HG03196 (cell line): Measurements from ENCODE around the gene PPP3CA.
A peak's percentile ranks its signal among the peaks of the same experiment; 100 is the strongest.
"Not testable (repeated sequence)": the region's sequence is repeated elsewhere in the genome, so short reads cannot be mapped to it uniquely, and the experiment has no call there.

Source experiments
- ATAC-seq: cut with Tn5 transposase; IDR thresholded peaks from one replicate; pipeline ENCODE4 v1.9.1; 2021; ENCODE audit not compliant: unreplicated experiment

The PPP3CA gene

DNA sequence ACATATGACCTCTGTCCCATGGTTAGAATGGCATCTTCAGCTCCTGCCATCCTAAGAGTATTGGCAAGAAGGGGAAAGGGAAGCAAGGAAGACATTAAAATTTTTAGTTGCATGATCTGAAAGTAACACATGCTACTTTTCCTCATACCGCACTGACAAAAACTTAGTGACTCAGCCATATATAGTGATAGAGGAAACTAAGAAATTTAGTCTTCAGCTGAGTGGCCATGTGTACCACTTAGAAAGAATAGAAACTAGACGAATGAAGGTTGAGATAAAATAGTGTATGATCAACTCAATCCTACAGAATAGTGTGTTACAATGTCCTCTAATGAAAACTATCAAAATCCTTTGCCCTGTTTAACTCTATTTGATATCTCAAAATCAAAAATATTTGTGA lies 164.1 kb downstream of the PPP3CA start:
- no peak for ATAC-seq

DNA sequence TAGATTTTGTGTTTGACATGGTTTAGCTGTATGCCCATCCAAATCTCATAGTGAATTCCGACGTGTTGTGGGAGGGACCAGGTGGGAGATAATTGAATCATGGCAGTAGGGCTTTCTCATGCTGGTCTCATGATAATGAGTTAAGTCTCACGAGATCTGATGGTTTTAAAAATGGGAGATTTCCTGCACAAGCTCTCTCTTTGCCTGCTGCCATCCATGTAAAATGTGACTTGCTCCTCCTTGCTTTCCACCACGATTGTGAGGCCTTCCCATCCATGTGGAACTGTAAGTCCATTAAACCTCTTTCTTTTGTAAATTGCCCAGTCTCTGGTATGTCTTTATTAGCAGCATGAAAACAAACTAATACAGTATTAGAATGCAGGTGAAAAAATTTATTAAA lies 164.6 kb downstream of the PPP3CA start:
- ATAC-seq = not testable (repeated sequence)

DNA sequence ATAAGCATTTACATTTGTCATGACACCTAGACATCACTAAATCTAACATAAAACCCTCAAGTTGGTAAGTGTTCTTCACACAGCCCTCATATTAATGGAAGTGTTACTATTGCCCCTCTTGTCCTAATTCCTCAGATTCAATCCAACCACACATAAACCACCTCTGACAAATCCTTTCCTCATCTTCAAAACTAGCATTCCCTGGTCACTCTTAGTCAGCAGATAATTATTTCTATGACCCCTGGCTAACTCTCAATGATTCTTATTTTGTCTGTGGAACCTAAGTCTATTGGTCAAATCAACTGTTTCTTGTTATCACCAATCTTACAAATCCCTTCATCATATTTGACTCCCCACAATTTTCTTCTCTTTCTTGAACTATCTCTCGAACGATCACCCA lies 168.6 kb downstream of the PPP3CA start:
- no peak for ATAC-seq

DNA sequence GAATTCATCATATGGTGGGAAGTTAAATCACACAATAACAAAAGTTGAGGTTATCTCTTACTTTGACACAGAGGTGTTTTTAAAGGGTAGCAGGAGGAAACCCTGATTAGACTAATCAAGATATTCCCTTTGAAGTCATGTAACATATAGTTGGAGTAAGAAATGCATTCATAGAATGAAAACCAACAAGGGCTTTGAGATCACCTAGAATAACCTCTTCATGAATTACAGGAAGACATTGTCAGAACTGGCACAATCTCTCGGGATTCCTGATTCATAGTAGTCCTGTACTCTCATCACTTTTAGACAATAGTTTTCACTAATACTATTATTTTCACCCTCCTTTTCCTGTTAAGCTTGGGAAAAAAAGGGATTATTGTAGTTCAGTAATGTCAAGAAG lies 170.2 kb downstream of the PPP3CA start:
- ATAC-seq = no peak

GRCh38 chr4:101175896-101176676 lies 171.2 kb downstream of the PPP3CA start:
- ATAC-seq = no peak

DNA sequence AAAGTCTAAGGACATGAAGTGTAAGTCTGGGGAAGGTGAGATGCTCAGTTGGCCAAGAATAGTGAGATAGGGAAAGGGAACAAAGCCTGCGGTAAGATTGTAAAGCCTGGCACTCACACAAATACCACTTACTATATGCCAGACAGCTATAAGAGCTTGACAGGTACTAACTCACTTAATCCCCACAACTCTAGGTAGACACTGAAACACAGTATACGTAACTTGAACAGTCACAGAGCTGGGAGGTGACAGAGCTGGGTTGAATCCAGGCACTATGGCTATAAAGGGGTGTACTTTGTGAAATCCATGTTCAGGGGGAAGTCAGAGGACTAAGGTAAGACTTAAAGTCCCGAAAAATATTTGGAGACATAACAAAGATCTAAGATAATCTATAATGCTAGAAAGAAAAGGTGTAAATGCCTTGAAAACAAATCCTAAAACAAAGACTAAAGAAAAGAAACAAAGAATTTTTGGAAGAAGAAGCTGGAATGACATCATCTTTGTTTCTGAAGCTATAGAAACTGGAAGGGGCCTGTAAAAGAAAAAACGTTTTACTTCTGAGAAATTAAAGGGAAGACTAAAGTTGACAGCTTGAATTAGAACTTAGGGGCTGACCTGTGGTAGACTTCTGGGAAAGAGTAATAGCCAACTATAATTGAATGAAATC lies 172.5 kb downstream of the PPP3CA start:
- no peak for ATAC-seq

- ATAC-seq = no peak
Measured at GRCh38 chr4:101172369-101172768, 175.0 kb downstream of the PPP3CA start.

- ATAC-seq = no peak
Measured at GRCh38 chr4:101171747-101172146, 175.6 kb downstream of the PPP3CA start.

DNA sequence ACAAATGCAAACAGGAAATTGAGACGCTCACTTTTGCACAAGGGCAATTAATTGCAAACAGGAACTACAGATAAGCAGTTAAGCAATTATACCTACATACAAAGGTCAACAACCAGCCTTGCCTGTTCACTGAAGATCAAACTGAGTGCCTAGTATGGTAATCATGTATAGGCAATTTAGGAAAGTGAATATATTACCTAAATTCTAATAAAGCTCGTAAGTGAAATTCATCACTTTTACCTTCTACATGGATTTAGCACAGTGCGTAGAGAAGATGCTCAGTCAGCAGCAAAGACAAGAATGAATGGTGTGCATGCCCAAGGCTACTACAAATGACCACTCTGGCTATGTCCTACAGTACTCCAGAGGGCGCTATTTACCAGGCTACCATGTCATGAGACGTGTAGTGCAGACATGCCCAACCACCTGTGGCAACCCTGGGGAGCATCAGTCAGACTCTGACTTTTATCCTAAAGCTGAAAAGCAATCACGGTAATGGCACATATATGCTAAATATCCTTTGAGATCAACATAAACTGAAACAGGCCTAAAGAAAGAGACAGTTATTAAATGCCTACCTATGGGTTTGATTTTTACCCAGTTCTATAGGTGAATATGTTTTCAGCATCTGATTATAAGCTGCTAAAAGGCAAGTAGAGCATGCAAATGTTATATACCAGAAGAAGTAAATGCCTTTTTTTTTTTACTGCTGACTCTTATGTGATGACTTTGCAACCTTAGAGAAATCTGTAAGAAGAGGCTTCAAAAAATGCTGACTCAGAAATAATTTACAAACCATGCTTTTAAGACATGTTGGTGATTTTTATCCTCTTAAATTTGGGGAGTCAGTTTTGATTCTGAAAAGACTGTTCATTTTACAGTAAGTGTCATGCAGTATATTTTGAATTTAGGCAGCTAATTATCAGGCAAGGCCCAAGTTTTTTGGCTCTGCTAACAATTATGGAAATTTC lies 178.0 kb downstream of the PPP3CA start:
- peak; percentile 98 for ATAC-seq

DNA sequence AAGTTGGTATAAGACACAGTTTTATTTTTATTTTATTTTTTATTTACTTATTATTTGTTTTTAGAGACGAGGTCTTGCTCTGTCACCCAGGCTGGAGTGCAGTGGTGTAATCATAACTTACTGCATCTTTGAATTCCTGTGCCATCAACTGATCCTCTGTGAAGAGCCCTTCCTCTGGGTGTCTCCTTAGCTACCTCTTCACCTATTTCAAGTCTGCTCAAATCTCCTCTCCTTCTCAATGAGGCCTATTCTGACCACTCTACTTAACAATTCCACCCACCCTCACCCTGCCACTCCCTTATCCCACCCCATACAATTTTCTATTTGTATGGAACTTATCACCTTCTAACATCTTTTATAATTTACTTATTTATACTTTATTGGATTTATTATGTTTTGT lies 183.4 kb downstream of the PPP3CA start:
- no peak for ATAC-seq

DNA sequence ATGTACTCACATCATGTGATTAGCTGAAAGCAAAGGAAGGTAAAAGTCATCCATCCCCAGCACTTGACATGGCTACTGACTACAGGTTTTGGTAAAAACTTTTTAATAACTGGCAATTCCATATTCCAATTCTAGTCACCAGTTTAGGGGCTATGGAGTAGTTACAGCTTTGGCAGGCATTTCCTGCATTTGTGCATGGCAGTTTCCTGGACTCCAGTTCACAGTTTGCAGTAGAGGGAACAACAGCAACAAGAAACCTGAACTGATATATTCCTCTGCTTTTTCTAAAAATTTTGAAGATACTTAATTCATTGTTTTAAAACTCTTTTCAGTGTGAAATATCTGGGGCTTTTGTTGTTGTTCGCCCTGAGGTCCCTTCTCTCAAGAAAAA lies 184.3 kb downstream of the PPP3CA start:
- ATAC-seq = no peak

- ATAC-seq = no peak
Measured at GRCh38 chr4:101160792-101161592, 186.3 kb downstream of the PPP3CA start.

- ATAC-seq = no peak
Measured at GRCh38 chr4:101158507-101158906, 188.8 kb downstream of the PPP3CA start.

DNA sequence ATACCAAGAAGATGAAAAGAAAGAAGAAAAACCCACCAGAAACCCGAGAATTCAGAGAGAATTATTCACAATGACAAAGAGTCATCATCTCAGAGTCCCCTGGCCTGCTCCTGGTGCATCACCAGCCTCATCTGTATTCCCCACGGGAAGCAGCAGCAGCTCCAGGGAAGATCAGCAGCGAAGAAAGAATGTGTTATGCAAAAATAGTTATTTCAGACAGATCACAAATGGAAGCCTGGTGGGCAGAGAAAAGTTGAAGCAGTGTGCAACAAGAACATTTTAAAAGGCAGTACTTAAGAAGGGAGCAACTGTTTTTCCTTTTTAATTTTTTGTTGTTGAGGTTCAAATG lies 189.2 kb downstream of the PPP3CA start:
- no peak for ATAC-seq

- ATAC-seq = no peak
Measured at GRCh38 chr4:101157415-101158133, 189.8 kb downstream of the PPP3CA start.

- peak; percentile 46 for ATAC-seq
Measured at GRCh38 chr4:101156619-101157310, 190.6 kb downstream of the PPP3CA start.

DNA sequence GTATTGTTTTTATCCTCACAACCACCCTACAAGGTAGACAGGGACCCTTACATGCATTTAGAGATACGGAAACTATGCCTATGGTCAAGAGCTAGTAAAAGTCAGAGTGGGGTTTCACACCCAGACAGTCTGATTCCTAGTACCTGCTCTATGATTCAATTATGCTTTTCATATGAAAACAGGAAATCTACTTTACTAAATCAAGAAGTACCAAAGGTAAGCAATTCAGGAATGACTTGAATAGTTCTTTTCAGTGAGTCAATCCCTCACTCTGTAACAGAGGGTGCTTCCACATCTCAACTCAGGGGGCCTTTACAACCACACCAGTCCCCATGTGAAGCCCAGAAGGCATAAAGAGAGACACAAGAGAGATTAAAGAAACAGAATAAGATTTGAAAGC lies 191.4 kb downstream of the PPP3CA start:
- ATAC-seq = no peak

DNA sequence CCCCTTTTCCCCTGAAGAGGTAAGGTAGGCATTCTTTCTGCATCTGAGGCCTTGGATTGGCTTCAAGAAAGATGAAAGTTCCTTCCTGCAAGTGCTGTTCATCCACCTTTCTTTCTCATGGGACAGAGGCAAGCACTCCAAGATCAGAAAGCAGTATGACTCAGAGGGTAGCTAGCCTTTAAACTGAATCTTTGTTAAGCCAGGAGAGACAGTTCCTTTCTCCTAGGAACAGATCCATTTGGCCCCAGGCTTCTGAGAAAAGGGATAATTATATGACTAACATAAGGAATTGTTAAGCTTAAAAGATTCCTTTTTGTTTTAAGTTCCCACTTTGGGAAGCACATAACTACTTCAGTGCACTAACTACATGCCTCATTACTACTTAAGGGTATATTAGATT lies 192.0 kb downstream of the PPP3CA start:
- no peak for ATAC-seq

GRCh38 chr4:101153653-101154052 lies 193.7 kb downstream of the PPP3CA start:
- ATAC-seq = no peak

GRCh38 chr4:101152521-101152920 lies 194.8 kb downstream of the PPP3CA start:
- no peak for ATAC-seq
